ENCODE data around the gene NBPF26.
"Not testable (repeated sequence)": the region's sequence is repeated elsewhere in the genome, so short reads cannot be mapped to it uniquely, and the experiment has no call there.

Gene NBPF26

DNA sequence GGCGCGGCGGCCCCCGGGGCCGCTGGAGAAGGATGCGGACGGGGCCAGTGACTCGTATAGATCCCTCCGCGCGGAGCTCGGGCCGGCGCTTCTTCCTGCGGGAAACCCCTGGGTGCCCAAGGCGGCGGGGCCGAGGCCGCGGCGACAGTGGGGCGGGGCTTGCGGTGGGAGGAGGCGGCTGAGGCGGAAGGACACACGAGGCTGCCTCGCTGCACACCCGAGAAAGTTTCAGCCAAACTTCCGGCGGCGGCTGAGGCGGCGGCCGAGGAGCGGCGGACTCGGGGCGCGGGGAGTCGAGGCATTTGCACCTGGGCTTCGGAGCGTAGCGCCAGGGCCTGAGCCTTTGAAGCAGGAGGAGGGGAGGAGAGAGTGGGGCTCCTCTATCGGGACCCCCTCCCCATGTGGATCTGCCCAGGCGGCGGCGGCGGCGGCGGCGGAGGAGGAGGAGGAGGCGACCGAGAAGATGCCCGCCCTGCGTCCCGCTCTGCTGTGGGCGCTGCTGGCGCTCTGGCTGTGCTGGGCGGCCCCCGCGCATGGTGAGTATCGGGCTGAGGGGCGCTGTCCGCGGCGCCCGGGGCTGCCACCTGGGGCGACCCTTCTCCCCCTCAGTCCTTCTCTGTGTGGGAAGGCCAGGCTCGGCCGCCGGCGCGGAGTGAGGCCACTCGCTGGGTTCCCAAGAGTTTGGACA lies at the start of gene NBPF26:
TSS of gene NBPF26 (plus strand) at position 231 of the 688 bp plus-strand sequence.
- not testable (repeated sequence) for DNase-seq (ENCODE audit: low read depth, low spot score)

DNA sequence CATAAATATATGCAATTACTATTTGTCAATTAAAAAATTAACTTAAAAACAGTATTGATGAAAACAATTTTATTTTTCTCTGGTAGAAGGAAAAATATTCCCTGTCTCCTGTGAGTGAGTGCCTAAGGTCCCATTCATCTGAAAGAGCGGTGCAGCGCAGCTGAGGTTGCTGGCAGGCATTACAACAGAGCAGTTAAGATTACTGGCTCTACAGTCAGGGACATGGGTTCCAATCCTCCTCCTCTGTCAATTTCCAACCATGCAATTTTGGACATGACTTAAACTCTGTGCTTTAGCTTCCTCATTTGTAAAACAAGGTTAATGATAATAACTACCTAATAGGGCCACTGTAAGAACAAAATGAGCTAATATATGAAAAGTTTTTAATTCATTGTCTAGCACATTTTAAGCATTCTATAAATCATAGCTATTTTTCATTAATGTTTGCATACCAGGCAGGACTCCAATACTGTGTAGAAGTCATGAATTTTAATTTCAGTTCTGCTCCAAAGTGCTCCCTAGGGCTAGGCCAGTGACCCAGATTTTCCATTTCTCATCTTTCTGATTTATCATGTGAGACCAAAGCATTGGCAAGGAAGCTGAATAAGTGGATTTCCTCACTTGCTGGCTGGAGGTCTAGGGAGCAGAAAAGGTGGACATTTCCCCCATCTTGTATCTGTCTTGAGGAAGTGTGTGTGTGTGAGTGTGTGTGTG lies 43.5 kb upstream of the NBPF26 start:
- DNase-seq (ENCODE audit: low read depth, low spot score), result not testable (repeated sequence)

DNA sequence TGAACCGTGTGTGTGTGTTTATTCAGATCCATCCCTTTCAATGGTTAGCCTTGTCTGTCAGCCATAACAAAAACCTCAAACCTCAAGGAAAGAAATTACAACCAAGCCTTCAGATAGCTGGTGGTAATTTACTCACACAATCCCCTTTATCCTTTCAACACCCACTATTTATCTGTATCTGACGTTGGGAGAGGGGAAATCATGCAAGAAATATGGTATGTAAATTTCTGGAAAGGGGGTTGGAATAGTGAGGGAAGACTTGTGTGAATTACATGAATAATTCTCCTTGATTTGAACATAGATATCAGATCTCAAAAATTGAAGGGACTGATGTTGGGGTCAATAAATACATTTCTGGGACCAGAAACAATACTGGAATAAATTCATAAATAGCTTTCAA lies 42.8 kb upstream of the NBPF26 start:
- not testable (repeated sequence) for DNase-seq (ENCODE audit: low read depth, low spot score)

DNA sequence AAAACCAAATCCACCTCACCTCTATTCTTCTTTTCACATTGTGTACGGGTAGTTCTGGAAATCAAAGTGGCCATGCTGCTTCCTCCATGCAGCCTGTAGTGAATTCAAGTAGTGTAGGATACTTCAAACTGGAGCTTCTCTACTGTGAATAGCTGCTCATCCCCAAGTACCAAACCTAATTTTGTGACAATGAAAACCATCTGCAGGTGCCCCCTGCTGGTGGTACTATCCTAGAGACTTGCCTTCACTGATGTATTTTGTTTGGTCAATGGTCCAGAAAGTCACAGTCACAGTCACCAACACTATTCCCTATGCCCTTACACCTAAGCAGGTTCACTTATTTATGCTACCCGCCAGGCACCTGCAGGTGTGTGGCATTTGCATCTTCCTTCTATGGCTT lies 39.3 kb upstream of the NBPF26 start:
- not testable (repeated sequence) for DNase-seq (ENCODE audit: low read depth, low spot score)

DNA sequence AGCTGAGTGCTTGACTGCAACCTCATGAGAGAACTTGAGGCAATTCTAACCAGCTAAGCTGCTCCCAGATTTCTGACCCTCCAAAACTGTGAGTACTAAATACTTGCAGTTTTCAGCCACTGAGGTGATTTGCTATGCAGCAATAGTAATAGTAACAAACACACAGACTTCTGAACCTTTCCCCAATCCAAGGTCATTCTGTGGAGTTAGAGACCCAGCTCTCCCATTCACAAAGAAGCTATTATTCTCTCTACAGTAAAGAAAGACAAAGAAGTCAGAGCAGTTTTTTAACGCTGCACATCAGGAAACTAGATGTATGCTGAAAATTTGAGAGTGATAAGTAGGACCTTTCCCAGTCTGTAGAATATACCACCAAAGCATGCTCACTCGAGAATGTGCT lies 38.1 kb upstream of the NBPF26 start:
- DNase-seq (ENCODE audit: low read depth, low spot score), result not testable (repeated sequence)

DNA sequence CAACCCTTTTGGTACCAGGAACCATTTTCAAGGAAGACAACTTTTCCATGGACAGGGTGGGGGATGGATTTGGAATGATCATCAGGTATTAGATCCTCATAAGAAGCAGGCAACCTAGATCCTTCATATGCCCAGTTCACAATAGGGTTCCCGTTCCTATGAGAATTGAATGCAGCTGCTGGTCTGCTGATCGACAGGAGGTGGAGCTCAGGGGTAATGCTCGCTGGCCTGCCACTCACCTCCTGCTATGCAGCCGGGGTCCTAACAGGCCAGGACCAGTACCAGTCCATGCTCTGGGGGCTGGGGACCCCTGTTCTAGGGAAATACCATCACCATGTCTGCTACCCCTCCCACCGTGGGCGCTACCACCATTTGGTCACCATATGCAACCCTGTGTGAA lies 36.5 kb upstream of the NBPF26 start:
- DNase-seq (ENCODE audit: low read depth, low spot score), result not testable (repeated sequence)

DNA sequence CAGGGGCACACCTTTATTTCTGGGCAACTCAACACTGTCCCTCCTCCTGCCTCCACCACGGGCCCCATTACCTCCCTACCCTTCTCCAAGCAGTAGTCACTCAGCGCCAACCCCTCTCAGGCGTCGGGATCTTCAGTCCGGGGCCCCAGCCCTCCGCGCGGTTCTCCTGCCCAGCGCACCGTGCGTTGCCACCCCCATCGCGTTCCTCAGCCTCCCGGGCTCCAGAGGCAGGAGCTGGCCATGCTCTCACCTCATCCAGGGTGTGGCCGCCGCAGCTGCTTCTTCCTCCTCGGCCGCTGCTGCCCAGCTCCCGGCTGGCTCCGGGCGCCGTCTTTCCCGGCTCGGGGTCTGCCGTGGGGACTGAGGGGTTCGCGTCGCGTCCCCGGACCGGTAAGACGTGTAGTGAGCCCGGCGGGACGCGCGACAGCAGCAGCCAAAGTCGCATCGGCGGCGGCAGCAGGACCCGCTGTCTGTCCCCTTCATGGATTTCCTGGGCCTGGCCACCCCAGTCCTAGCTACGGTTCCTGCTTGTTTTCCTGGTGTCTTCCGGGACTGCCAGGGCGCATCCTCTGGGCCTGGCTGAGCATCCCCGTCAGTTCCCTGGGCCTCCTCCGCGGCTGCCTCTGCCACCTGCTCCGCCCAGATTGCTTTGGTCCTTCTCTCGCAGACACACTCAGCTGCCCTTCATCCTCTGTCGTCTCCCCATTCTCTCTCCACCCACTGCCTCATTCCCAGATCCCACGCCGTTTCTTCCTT lies 22.8 kb upstream of the NBPF26 start:
- DNase-seq (ENCODE audit: low read depth, low spot score), result not testable (repeated sequence)

DNA sequence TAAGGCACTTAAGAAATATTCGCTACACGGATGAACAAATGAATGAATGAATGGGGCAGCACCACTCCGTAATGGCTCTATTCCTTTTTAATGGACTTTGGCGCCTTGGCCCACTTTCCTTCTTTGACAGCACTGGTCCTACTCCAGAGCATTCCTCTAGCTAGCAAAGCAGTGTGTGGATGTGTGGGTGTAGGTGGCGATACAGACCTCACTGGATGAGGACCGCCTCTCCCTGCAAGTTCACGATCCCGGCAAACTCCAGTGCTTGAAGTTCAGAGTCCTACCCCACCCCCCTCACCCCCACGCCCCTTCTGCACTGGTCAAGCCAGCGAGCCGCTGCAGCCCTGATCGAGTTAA lies 409 bp upstream of the NBPF26 start:
- DNase-seq (ENCODE audit: low read depth, low spot score), result not testable (repeated sequence)

DNA sequence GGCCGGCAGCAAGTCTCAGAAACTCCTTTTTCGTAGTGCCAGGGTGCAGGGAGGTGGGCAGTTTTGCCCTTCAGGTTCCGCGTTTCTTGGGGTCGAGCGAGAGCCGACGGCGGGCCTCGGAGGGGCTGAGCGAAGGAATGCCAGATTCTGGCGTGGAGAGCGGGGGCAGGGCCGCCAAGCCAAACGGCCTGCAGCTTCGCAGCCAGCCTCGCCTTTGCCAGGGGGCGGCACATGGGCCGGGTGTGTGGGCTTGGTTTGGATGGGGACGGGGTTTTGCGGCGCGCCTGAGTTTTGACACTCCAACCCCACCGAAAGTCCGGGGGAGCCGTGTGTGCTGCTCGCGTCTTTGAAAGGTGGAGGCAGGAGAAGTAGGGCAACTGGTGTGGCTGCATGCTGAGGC lies 762 bp downstream of the NBPF26 start:
- DNase-seq (ENCODE audit: low read depth, low spot score), result not testable (repeated sequence)

DNA sequence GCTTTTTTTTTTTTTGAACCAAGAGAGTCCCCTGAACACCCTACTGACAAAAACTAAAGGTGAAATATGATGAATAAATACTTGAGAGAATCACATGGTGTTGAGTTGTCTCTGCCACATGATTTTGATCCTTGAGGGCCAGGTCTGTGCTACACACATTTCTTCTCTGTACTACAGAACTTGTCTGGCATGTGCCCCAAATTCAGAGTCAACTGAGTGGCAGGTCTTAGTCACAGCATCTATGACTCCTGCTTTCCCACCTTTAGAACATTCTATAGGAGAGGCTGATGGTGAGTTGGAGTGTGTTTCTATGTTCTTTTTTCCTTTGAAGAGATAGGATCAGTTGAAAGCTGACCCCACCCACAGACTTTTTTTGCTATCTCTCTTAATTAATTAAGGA lies 5.1 kb downstream of the NBPF26 start:
- DNase-seq (ENCODE audit: low read depth, low spot score), result not testable (repeated sequence)

DNA sequence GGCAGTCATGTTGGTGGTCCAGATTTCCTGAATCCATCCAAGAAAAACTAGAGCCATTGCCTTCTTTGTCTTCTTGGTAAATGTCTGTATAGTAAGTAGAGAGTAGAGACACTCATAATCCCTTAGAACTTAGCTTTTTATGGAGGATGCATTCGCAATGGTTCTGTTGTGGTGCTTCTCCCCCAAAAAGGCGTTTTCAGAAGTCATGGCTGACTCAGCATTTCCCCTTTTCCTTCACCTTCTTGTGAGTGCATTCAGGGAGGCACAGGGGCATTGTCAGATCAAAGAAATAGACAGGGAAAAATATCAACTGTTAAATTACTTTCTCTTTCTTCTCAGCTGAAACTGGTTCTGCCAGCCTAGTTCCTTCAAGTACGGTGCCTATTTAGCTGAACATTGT lies 45.3 kb downstream of the NBPF26 start:
- DNase-seq (ENCODE audit: low read depth, low spot score), result not testable (repeated sequence)

DNA sequence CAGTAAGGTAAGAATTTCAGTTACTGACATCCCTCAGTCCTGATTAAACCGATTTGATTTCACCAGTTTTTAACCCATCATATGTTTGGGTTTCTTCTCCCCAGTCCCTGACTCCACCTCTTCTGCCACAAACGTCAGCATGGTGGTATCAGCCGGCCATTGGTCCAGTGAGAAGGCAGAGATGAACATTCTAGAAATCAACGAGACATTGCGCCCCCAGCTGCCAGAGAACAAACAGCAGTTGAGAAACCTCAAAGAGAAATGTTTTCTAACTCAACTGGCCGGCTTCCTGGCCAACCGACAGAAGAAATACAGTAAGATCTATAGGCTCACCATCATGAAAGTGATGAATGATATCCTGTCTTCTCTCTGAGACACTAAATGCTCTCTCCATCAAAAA lies 81.7 kb downstream of the NBPF26 start:
- not testable (repeated sequence) for DNase-seq (ENCODE audit: low read depth, low spot score)

DNA sequence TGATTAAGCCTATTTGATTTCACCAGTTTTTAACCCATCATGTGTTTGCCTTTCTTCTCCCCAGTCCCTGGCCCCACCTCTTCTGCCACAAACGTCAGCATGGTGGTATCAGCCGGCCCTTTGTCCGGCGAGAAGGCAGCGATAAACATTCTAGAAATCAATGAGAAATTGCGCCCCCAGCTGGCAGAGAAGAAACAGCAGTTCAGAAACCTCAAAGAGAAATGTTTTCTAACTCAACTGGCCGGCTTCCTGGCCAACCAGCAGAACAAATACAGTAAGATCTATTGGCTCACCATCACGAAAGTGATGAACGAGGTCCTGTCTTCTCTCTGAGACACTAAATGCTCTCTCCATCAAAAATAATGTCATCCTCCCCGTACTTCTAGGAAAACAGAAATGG lies 88.1 kb downstream of the NBPF26 start:
- not testable (repeated sequence) for DNase-seq (ENCODE audit: low read depth, low spot score)

DNA sequence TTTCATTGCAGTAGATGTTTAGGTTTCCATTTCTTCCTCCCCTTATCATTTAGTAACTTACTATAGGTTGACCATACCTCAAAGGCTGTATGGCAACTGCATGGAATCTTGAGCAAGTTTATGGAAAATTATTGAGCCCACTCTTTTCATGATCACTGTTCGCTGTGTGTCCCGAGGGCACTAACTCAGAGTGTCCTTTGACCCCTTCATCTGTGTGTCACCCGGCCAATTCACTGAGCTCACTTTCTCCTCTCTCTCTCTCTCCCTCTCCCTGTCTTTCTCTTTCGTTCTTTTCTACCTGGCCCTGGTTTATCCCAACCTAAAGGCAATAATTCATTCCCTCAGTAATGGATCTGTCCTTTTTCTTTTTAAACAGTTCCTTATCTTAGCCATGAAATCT lies 101.3 kb downstream of the NBPF26 start:
- DNase-seq (ENCODE audit: low read depth, low spot score), result not testable (repeated sequence)

DNA sequence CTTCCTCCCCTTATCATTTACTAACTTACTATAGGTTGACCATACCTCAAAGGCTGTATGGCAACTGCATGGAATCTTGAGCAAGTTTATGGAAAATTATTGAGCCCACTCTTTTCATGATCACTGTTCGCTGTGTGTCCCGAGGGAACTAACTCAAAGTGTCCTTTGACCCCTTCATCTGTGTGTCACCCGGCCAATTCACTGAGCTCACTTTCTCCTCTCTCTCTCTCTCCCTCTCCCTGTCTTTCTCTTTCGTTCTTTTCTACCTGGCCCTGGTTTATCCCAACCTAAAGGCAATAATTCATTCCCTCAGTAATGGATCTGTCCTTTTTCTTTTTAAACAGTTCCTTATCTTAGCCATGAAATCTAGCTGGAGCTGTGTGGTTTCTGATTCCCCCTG lies 102.9 kb downstream of the NBPF26 start:
- DNase-seq (ENCODE audit: low read depth, low spot score), result not testable (repeated sequence)

DNA sequence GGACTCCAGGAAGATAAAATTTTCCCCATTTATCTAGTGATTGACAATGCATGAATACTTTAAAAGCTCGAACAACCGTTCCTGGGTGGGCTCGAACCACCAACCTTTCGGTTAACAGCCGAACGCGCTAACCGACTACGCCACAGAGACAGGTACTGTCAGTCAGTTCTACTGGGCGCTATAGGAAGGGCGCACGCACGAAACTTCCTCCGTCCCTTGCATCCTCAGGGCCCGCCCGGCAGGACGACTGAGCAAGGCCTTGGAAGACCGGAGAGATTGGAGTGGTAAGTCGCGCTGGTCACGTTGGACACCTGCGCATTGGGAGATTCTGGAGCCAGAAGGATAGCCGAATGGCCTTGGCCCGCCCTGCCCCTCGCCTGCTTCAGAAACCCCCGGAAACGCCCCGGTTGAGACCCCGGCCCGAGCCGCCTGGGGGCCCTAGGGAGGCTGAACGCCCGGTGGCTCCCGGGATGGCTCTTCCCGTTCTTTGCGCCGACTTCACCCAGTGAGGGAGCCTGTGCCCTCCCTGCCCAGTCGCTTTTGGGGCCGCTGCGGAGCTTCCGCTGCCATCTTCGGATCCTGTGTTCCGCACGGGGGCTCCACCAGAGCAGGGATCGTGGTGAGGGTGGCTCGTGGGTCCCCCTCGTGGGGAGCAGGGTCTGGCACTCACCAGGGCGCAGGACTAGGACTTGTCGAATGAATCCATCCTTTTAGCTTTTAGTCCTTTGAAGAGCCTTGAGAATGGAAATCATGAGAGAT lies 120.6 kb downstream of the NBPF26 start:
- peak; percentile 32 for DNase-seq (ENCODE audit: low read depth, low spot score)

DNA sequence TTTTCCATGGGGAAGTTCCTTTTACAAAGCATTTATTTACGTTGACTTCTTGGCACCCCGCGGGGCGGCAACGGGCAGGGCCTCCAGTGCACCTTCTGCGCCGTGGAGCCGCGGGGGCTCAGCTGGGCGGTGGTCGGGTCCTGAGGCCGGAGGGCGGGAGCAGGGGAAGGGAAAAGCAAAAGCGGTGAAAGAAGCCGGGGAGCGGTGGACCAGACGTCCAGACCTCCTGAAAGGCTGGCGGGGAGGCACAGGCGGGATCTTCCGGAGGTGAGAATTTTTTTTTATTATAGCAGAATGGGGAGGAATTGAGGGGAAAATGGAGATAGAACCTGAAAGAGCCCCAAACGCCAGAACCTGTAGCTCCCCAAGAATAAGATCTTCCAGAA lies 121.2 kb downstream of the NBPF26 start:
- not testable (repeated sequence) for DNase-seq (ENCODE audit: low read depth, low spot score)

DNA sequence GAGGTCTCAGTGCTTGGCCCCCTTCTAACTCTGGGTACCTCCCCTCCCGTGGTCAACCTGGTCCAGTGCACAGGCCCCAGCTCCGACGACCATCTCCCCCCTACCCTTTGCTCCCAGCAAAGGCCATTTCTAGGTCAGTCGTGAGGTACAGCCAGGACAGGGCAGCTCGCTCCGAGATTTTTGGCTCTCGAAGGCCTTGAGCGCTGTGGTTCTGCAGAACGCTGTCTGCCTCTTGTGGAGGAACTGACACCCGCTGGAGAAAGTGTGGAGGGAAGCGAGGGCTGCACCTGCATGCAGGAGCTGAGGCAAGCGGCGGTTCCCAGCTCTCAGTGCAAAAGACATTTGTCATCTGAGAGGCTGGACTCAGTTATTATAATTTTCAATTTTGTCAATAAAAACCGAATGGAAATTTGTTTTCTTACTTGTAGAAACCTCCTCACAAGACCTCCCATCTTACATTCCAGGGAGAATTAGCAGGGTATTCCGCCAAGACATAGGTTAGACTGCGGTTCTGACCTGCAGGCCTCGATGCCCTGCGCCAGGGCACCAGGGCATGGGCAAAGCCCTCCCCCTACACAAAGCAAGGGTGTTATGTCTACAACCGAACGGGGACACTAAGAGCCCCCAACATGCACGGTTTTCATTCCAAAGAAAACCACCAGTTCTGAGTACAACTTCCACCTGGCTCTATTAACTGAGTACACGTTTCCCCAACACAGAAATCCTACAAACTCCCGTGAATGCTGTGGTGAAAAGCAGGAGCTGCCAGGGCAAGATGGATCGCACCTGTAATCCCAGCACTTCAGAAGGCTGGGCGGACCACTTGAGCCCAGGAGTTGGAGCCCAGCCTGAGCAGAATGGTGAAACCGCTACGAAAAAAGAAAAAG lies 125.9 kb downstream of the NBPF26 start:
- DNase-seq (ENCODE audit: low read depth, low spot score), result not testable (repeated sequence)

DNA sequence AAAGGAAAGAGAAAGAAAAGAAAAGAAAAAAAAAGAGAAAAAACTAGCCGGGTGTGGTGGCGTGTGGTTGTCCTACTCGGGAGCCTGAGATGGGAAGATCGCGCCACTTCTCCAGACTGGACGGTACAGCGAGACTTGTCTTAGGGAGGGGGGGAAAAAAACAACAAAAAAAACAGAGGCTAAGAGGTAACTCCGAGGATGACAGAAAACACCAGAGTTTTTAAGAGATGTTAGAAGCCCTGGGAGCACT lies 126.5 kb downstream of the NBPF26 start:
- DNase-seq (ENCODE audit: low read depth, low spot score), result not testable (repeated sequence)

DNA sequence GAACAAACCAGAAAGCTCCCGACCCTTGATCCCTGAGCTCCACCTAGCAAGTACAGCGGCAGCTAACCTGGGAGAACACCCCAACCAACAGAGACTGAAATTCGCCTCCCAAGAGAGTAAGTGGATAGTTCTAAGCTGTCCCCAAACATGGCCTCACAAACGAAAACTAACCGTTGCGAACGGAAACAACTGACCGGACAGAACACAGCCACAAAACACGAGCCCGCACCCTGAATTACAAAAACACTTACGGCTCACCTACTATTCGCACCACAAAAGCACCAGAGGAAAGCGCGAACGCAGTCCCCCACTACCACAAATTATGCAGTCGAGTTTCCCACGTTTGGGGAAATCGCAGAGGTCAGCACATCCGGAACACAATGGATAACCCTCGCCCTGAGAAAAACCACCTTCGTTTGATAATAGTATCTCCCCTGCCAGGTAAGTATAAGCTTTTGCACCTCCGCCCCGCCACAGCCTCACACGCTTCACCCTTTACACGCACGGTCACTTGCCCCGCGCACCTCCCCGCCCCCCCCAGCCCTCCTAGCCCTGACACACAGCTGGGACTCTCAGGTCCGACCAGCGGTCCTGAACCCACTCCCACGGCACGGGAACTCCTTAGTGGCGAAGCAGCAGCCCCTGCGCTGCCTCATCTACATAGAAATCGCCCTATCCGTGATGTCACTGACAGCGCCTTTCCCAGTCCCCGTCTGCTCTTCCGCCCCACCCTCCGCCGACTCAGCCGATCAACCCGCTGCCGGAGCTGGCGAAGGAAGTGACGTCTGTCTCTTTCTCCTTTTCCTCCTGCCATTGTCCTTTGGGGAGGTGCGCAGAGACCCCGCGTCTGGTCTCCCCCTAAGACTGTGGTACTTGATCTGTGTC lies 127.0 kb downstream of the NBPF26 start:
- peak; percentile 80 for DNase-seq (ENCODE audit: low read depth, low spot score)
